ENCODE results near the gene SSTR3.
"Not testable (repeated sequence)": the region's sequence is repeated elsewhere in the genome, so short reads cannot be mapped to it uniquely, and the experiment has no call there.

SSTR3 gene

GRCh38 chr22:37241351-37242142 lies 29.3 kb upstream of the SSTR3 start:
- DNase-seq = no peak

GRCh38 chr22:37240941-37241320 lies 28.7 kb upstream of the SSTR3 start:
- DNase-seq = no peak

GRCh38 chr22:37240240-37240940 lies 28.1 kb upstream of the SSTR3 start:
- DNase-seq = no peak

- no peak for DNase-seq
Observed at GRCh38 chr22:37239336-37240239, 27.3 kb upstream of the SSTR3 start.

- no peak for DNase-seq
Observed at GRCh38 chr22:37237371-37238268, 25.3 kb upstream of the SSTR3 start.

- no peak for DNase-seq
Observed at GRCh38 chr22:37235897-37236607, 23.8 kb upstream of the SSTR3 start.

GRCh38 chr22:37234736-37235711 lies 22.7 kb upstream of the SSTR3 start:
- DNase-seq = no peak

- no peak for DNase-seq
Observed at GRCh38 chr22:37233751-37234631, 21.7 kb upstream of the SSTR3 start.

- DNase-seq = not testable (repeated sequence)
Observed at GRCh38 chr22:37233371-37233750, 21.1 kb upstream of the SSTR3 start.

- no peak for DNase-seq
Observed at GRCh38 chr22:37232140-37232998, 20.1 kb upstream of the SSTR3 start.

GRCh38 chr22:37231406-37232139 lies 19.3 kb upstream of the SSTR3 start:
- no peak for DNase-seq

GRCh38 chr22:37230673-37231405 lies 18.6 kb upstream of the SSTR3 start:
- DNase-seq = no peak

GRCh38 chr22:37229805-37230672 lies 17.8 kb upstream of the SSTR3 start:
- DNase-seq = no peak

GRCh38 chr22:37229012-37229804 lies 16.9 kb upstream of the SSTR3 start:
- no peak for DNase-seq
